ENCODE results near the gene FLNB.

FLNB gene

GRCh38 chr3:58008141-58009025 lies at the start of gene FLNB:
FLNB (plus strand) TSS chr3:58008422; CDS start chr3:58008565, 143 bp downstream.
- DNase-seq: peak; percentile 64

- DNase-seq: no peak
Measured at GRCh38 chr3:57958642-57959422, 49.4 kb upstream of the FLNB start.

GRCh38 chr3:57959423-57960173 lies 48.6 kb upstream of the FLNB start:
- DNase-seq: no peak

- no peak for DNase-seq
Measured at GRCh38 chr3:57960174-57960505, 48.1 kb upstream of the FLNB start.

GRCh38 chr3:57961177-57961827 lies 46.9 kb upstream of the FLNB start:
- no peak for DNase-seq

- DNase-seq: no peak
Measured at GRCh38 chr3:57961828-57962447, 46.3 kb upstream of the FLNB start.

- DNase-seq: no peak
Measured at GRCh38 chr3:57962448-57962834, 45.8 kb upstream of the FLNB start.

- DNase-seq: no peak
Measured at GRCh38 chr3:57963811-57964346, 44.3 kb upstream of the FLNB start.

- DNase-seq: no peak
Measured at GRCh38 chr3:57966829-57967228, 41.4 kb upstream of the FLNB start.

GRCh38 chr3:57967590-57967989 lies 40.6 kb upstream of the FLNB start:
- DNase-seq: no peak

GRCh38 chr3:57968501-57968900 lies 39.7 kb upstream of the FLNB start:
- DNase-seq: no peak

GRCh38 chr3:57971975-57972374 lies 36.2 kb upstream of the FLNB start:
- DNase-seq: no peak

GRCh38 chr3:57972531-57973111 lies 35.6 kb upstream of the FLNB start:
- no peak for DNase-seq

- no peak for DNase-seq
Measured at GRCh38 chr3:57973715-57974477, 34.3 kb upstream of the FLNB start.

- DNase-seq: no peak
Measured at GRCh38 chr3:57974796-57975388, 33.3 kb upstream of the FLNB start.

- no peak for DNase-seq
Measured at GRCh38 chr3:57977818-57978235, 30.4 kb upstream of the FLNB start.

- DNase-seq: no peak
Measured at GRCh38 chr3:57978316-57978715, 29.9 kb upstream of the FLNB start.

GRCh38 chr3:57980416-57980815 lies 27.8 kb upstream of the FLNB start:
- no peak for DNase-seq

GRCh38 chr3:57981483-57982087 lies 26.6 kb upstream of the FLNB start:
- DNase-seq: no peak

All from CD4-positive, alpha-beta T cell treated with Interleukin-4 for 4 hours (primary cell).